Mesodermal cell (in vitro differentiated cells): ENCODE data around the gene LRIG2.

Experiments
- H3K27ac ChIP-seq: 2 replicates; pipeline ENCODE4 v1.7.0; 2013; ENCODE audit warnings: mild to moderate bottlenecking, low read depth, low read length, moderate library complexity; ENCODE audit not compliant: severe bottlenecking
- H3K36me3 ChIP-seq: 2 replicates; pipeline ENCODE4 v1.7.1; 2013; ENCODE audit warnings: mild to moderate bottlenecking, low read length, moderate library complexity; ENCODE audit not compliant: control insufficient read depth, insufficient read depth
- H3K4me1 ChIP-seq: one replicate; pipeline ENCODE4 v1.7.1; 2013; ENCODE audit warnings: mild to moderate bottlenecking, low read length; ENCODE audit not compliant: insufficient read depth, control insufficient read depth, poor library complexity, severe bottlenecking
- H3K4me3 ChIP-seq: 2 replicates; pipeline ENCODE4 v1.7.0; 2013; ENCODE audit warnings: low read length, control low read depth, mild to moderate bottlenecking; ENCODE audit not compliant: insufficient read depth, poor library complexity, severe bottlenecking; ENCODE audit errors: extremely low read depth
- H3K9me3 ChIP-seq: 2 replicates; pipeline ENCODE4 v1.7.1; 2013; ENCODE audit warnings: mild to moderate bottlenecking, low read length, moderate library complexity; ENCODE audit not compliant: control insufficient read depth
- WGBS, 2 experiments: methylation state at CpG; one replicate each; pipeline ENCODE4 v1.1.5; 2013; ENCODE audit warnings: missing lambda C conversion rate in 2 of 2; ENCODE audit not compliant: insufficient coverage in 2 of 2; 5-methylcytosine and 5-hydroxymethylcytosine counted together

The LRIG2 gene

GRCh38 chr1:113168946-113169345 lies 95.9 kb downstream of the LRIG2 start:
- Histone ChIP-seq H3K27ac (no peak overlapping the region), H3K4me3 (no peak overlapping the region), H3K36me3 (no peaks in the 10 kb centered on the region), H3K4me1 (no peaks in the 10 kb centered on the region), H3K9me3 (peaks cover 7% of the 10 kb centered on the region)
- 72 to 83% methylated on average over 10 of the region's 10 CpGs for WGBS, 2 experiments

- Histone ChIP-seq H3K36me3 (no peaks in the 10 kb centered on the region), H3K27ac (no peak overlapping the region), H3K9me3 (peaks cover 7% of the 10 kb centered on the region), H3K4me1 (no peaks in the 10 kb centered on the region), H3K4me3 (no peak overlapping the region)
- WGBS, 2 experiments = 66% methylated on average over 3 of the region's 5 CpGs
Observed at GRCh38 chr1:113169591-113169990, 96.6 kb downstream of the LRIG2 start.

GRCh38 chr1:113170519-113170918 lies 97.5 kb downstream of the LRIG2 start:
- H3K4me1 ChIP-seq = no peaks in the 10 kb centered on the region
- H3K9me3 ChIP-seq = peaks cover 7% of the 10 kb centered on the region
- no peak overlapping the region for H3K4me3 ChIP-seq
- WGBS, 2 experiments = 86 to 100% methylated on average over 2 to 4 of the region's 4 CpGs
- H3K27ac ChIP-seq = no peak overlapping the region
- no peaks in the 10 kb centered on the region for H3K36me3 ChIP-seq

GRCh38 chr1:113178106-113178505 lies 105.1 kb downstream of the LRIG2 start:
- no peak overlapping the region for H3K27ac ChIP-seq
- no peaks in the 10 kb centered on the region for H3K36me3 ChIP-seq
- H3K4me1 ChIP-seq = no peaks in the 10 kb centered on the region
- 81 to 90% methylated on average over 2 of the region's 3 CpGs for WGBS, 2 experiments
- H3K9me3 ChIP-seq = no peaks in the 10 kb centered on the region
- H3K4me3 ChIP-seq = no peak overlapping the region

GRCh38 chr1:113178522-113178921 lies 105.5 kb downstream of the LRIG2 start:
- Histone ChIP-seq H3K4me1 (no peaks in the 10 kb centered on the region), H3K27ac (no peak overlapping the region), H3K36me3 (no peaks in the 10 kb centered on the region), H3K4me3 (no peak overlapping the region), H3K9me3 (no peaks in the 10 kb centered on the region)
- WGBS, 2 experiments = 78% methylated on average over 3 of the region's 3 CpGs; no CpG with 5 or more reads in 1 of the 2 experiments
